ENCODE data around the gene TMEM141.
"Not testable (repeated sequence)": the region's sequence is repeated elsewhere in the genome, so short reads cannot be mapped to it uniquely, and the experiment has no call there.

TMEM141 gene

GRCh38 chr9:136835162-136835931, 44.2 kb downstream of the TMEM141 start:
- DNase-seq (ENCODE audit: low read depth) = no peak
- TF ChIP-seq POLR2A (IDR thresholded peaks at IDR 0.05; ENCODE audit: extremely low read depth, insufficient read length) = no peak
- TF ChIP-seq MAX (IDR thresholded peaks at IDR 0.05; ENCODE audit: low read depth, low read length) = no peak
- no peak for TF ChIP-seq MYC (IDR thresholded peaks at IDR 0.05; ENCODE audit: low read depth, low read length)
- TF ChIP-seq CTCF (IDR thresholded peaks at IDR 0.05; ENCODE audit: low read depth, low read length) = no peak
- no peak overlapping the region for H3K4me3 ChIP-seq (ENCODE audit: low read depth, low read length)

GRCh38 chr9:136835932-136836904, 45.1 kb downstream of the TMEM141 start:
- H3K4me3 ChIP-seq (ENCODE audit: low read depth, low read length) = no peak overlapping the region
- DNase-seq (ENCODE audit: low read depth) = no peak
- TF ChIP-seq POLR2A (IDR thresholded peaks at IDR 0.05; ENCODE audit: extremely low read depth, insufficient read length) (no peak), MAX (IDR thresholded peaks at IDR 0.05; ENCODE audit: low read depth, low read length) (no peak), CTCF (IDR thresholded peaks at IDR 0.05; ENCODE audit: low read depth, low read length) (no peak), MYC (IDR thresholded peaks at IDR 0.05; ENCODE audit: low read depth, low read length) (no peak)

GRCh38 chr9:136837146-136837855, 46.2 kb downstream of the TMEM141 start:
- DNase-seq (ENCODE audit: low read depth) = no peak
- no peak overlapping the region for H3K4me3 ChIP-seq (ENCODE audit: low read depth, low read length)
- no peak for TF ChIP-seq MAX (IDR thresholded peaks at IDR 0.05; ENCODE audit: low read depth, low read length)
- no peak for TF ChIP-seq MYC (IDR thresholded peaks at IDR 0.05; ENCODE audit: low read depth, low read length)
- no peak for TF ChIP-seq POLR2A (IDR thresholded peaks at IDR 0.05; ENCODE audit: extremely low read depth, insufficient read length)
- no peak for TF ChIP-seq CTCF (IDR thresholded peaks at IDR 0.05; ENCODE audit: low read depth, low read length)

GRCh38 chr9:136837856-136838277, 46.7 kb downstream of the TMEM141 start:
- not testable (repeated sequence) for H3K4me3 ChIP-seq (ENCODE audit: low read depth, low read length); DNase-seq (ENCODE audit: low read depth)

- TF ChIP-seq POLR2A (IDR thresholded peaks at IDR 0.05; ENCODE audit: extremely low read depth, insufficient read length) (no peak), MAX (IDR thresholded peaks at IDR 0.05; ENCODE audit: low read depth, low read length) (no peak), CTCF (IDR thresholded peaks at IDR 0.05; ENCODE audit: low read depth, low read length) (no peak), MYC (IDR thresholded peaks at IDR 0.05; ENCODE audit: low read depth, low read length) (no peak)
- no peak for DNase-seq (ENCODE audit: low read depth)
- no peak overlapping the region for H3K4me3 ChIP-seq (ENCODE audit: low read depth, low read length)
These were observed 47.4 kb downstream of the TMEM141 start for GRCh38 chr9:136838314-136839228.

Measured in NB4 (cell line).